Measurements from ENCODE around the gene PRR11.

DNA sequence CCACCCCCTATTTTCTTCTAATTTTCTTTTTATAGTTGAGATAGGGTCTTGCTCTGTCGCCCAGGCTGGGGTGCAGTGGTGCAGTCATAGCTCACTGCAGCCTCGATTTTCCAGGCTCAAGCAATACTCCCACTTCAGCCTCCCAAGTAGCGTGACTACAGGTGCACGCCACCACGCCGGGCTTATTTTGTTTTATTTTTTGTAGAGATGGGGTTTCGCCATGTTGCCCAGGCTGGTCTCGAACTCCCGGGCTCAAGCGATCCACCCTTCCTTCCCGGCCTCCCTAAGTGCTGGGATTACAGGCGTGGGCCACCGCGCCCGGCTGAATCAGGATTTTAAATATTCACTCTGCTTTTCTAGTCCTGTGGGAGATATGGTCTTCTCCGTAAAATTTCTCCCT is 63.8 kb downstream of the PRR11 start:
- TF ChIP-seq POLR2AphosphoS5 (IDR thresholded peaks at IDR 0.05; ENCODE audit: low read depth, low read length): no peak
- no peak for TF ChIP-seq TAF1 (IDR thresholded peaks at IDR 0.05; ENCODE audit: low read depth, low read length)

Data from GM12891 (cell line).